Activated CD4-positive, alpha-beta memory T cell treated with anti-CD3 and anti-CD28 coated beads, Interleukin-2, amount 10 ng/mL, durations not matched to agents 7 days and 5 days (primary cell): Measurements from ENCODE around the gene METTL27. TPM values are rescaled to one million over a fixed set of nuclear protein-coding genes. Genes with fewer than 3 reads are reported as not detected.
"Not testable (repeated sequence)": the region's sequence is repeated elsewhere in the genome, so short reads cannot be mapped to it uniquely, and the experiment has no call there.

Source experiments
- CTCF ChIA-PET: fragments of 350-600 bp; sonication (Branson Sonifier 250); formaldehyde crosslinking; loops from one replicate; lab custom pipeline; 2021; ENCODE audit warnings: antibody characterized with exemption, inconsistent platforms; lab: Charles Lee
- POLR2A ChIA-PET: fragments of 350-600 bp; sonication (Branson Sonifier 250); formaldehyde crosslinking; loops from one replicate; lab custom pipeline; 2021; ENCODE audit warnings: antibody characterized with exemption; lab: Charles Lee
- DNase-seq: peaks from one replicate; pipeline ENCODE4 v3.0.0-alpha.2; 2020
- H3K27ac Mint-ChIP-seq: one replicate; pipeline ENCODE4 v1.8.0; 2021; ENCODE audit warnings: mild to moderate bottlenecking, mixed read lengths
- H3K27me3 Mint-ChIP-seq: one replicate; pipeline ENCODE4 v1.8.0; 2021; ENCODE audit warnings: mixed read lengths
- H3K36me3 Mint-ChIP-seq: one replicate; pipeline ENCODE4 v1.8.0; 2021; ENCODE audit warnings: low read depth, mixed read lengths
- H3K4me1 Mint-ChIP-seq: one replicate; pipeline ENCODE4 v1.8.0; 2021; ENCODE audit warnings: mixed read lengths
- H3K4me3 Mint-ChIP-seq: one replicate; pipeline ENCODE4 v1.8.0; 2021; ENCODE audit warnings: mild to moderate bottlenecking, mixed read lengths
- H3K9me3 Mint-ChIP-seq: one replicate; pipeline ENCODE4 v1.8.0; 2021; ENCODE audit warnings: mixed read lengths
- total RNA-seq, 2 experiments: library from RNA; stranded (reverse); gene quantifications; one replicate each; pipeline ENCODE4 v1.2.3, GENCODE V29; 2021

The METTL27 gene
- total RNA-seq, 2 experiments from 2014 or later: 3.3 to 3.7 TPM

DNA sequence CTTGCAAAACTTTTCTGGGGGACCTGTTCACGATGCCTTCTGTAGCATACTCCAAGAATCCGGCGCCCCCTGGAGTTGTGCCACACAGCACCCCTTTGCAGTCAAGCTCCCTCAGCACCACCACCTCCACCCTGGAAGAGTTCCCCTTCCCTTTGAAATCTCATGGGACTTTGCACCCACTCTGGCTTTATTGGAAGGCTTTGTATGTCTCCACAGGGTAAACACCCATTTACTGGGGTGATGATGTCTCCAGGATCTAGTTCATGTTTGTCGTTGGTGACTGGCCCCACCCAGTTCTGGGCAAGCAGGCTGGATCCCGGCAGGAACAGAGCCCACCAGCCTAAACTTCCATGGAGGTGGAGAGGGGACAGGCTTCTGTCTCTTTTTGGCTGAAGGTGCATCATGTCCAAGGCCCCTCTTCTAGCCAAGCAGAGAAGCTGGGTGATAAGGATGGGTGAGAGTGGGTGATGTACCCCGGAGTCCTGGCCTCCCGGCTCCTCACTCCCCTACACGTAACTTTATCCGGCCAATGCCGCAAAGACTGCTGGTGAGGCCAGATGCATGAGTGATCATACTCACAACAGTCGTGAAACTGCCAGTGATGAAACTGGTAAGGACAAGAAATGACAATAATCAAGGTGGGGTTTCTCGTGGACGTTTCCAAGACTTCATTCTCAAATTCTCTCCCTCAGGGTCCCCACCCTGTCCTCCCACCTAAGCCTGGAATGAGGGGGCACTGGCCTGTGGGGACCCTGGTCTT lies 12.2 kb downstream of the METTL27 start:
- no peak overlapping the region for H3K27ac Mint-ChIP-seq
- H3K9me3 Mint-ChIP-seq: no peaks in the 10 kb centered on the region
- no peak overlapping the region for H3K4me3 Mint-ChIP-seq
- CTCF ChIA-PET: interaction anchor here (0.5 to 1.0 kb wide), 3 partner anchors 13 to 26 kb away, joined by 3 to 5 read pairs (median 4); no protein-coding TSS in a partner anchor
- POLR2A ChIA-PET: interaction anchor here (0.9 kb wide), 1 partner anchor 20 kb away, joined by 4 read pairs; no protein-coding TSS in a partner anchor
- no peaks in the 10 kb centered on the region for H3K36me3 Mint-ChIP-seq
- no peak for DNase-seq
- peaks cover 32% of the 10 kb centered on the region for H3K4me1 Mint-ChIP-seq
- peaks cover 9% of the 10 kb centered on the region for H3K27me3 Mint-ChIP-seq

DNA sequence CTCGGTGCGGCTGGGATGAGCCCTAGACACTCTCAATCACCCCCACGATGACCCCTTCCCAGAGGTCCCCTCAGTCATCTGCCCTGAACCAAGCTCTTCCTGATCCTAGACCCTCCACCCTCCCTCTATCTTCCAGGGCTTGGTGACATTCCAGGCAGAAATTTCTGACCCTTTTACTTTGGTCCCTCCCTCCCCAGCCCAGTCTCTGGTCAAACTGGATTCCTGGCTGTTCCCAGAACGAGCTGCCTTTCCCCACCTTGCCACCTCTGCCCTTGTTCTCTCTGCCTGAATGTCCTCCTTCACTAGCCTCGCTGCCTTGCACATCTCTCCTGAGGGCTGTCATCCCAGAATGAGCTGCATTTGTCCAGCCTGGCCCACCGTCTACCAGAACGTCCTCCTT lies 12.8 kb downstream of the METTL27 start:
- Mint-ChIP-seq H3K27me3 (peaks cover 9% of the 10 kb centered on the region), H3K4me1 (peaks cover 32% of the 10 kb centered on the region), H3K36me3 (no peaks in the 10 kb centered on the region), H3K9me3 (no peaks in the 10 kb centered on the region), H3K4me3 (no peak overlapping the region), H3K27ac (no peak overlapping the region)
- ChIA-PET CTCF (interaction anchor here (0.5 to 1.0 kb wide), 3 partner anchors 14 to 27 kb away, joined by 3 to 5 read pairs (median 4); no protein-coding TSS in a partner anchor), POLR2A (interaction anchor here (0.9 kb wide), 1 partner anchor 20 kb away, joined by 4 read pairs; no protein-coding TSS in a partner anchor)
- DNase-seq: no peak

DNA sequence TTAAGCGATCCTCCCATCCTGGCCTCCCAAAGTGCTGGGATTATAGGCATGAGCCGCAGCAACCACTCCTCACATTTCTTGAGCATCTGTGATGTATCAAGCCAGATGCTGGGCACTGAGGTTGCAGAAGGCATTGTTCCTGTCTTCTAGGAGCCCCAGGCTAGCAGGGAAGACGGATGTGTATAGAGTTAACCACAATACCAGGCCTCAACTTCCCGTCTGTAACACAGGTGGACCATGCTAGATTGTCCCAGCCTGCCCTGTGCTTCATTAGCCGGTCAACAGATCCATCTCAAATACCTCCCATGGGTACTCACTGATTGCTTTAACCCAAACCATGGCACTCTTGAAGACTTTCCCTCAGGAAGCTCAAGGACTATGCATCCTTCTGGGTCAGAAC lies 13.3 kb downstream of the METTL27 start:
- peaks cover 9% of the 10 kb centered on the region for H3K27me3 Mint-ChIP-seq
- ChIA-PET CTCF (interaction anchor here (1.0 kb wide), 2 partner anchors 25 to 27 kb away, joined by 4 to 5 read pairs; no protein-coding TSS in a partner anchor), POLR2A (interaction anchor here (0.9 kb wide), 1 partner anchor 21 kb away, joined by 4 read pairs; no protein-coding TSS in a partner anchor)
- no peaks in the 10 kb centered on the region for H3K9me3 Mint-ChIP-seq
- no peaks in the 10 kb centered on the region for H3K36me3 Mint-ChIP-seq
- H3K27ac Mint-ChIP-seq: no peak overlapping the region
- DNase-seq: no peak
- H3K4me1 Mint-ChIP-seq: peaks cover 32% of the 10 kb centered on the region
- H3K4me3 Mint-ChIP-seq: no peak overlapping the region

DNA sequence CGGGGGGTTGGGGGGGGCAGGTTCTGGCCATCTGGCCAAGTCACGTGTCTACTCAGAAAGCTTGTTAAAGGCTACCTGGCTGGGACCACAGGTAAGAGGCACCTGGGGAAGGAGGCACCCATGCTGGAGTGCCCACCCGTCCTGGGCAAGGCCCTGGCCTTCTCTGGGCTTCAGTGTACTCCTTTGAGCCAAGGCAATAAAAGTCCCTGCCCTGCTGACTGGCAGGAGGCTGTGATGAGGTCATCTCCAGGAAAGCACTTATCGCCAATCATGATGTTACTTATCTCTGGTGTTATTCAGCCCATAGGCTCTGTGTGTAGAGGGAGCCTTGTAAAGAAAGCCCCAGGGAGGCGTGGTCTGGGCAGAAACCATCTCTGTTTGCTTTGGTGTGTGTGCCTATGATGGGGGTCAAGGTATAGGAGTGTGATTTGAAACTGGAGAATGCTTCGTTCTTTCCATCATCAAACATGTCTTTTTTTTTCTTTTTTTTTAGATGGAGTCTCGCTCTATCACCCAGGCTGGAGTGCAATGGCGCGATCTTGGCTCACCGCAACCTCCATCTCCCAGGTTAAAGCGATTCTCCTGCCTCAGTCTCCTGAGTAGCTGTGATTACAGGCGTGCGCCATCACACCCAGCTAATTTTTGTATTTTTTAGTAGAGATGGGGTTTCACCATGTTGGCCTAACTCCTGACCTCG lies 14.1 kb downstream of the METTL27 start:
- CTCF ChIA-PET: interaction anchor here (1.2 to 3.9 kb wide), 2 partner anchors 14 to 27 kb away, joined by 3 to 39 read pairs; partner anchors contain the start of gene METTL27
- H3K36me3 Mint-ChIP-seq: no peaks in the 10 kb centered on the region
- H3K9me3 Mint-ChIP-seq: no peaks in the 10 kb centered on the region
- peak; percentile 23 for DNase-seq
- peaks cover 32% of the 10 kb centered on the region for H3K4me1 Mint-ChIP-seq
- POLR2A ChIA-PET: interaction anchor here (1.4 kb wide), 1 partner anchor 14 kb away, joined by 4 read pairs; the partner anchor contains the start of gene METTL27
- H3K27ac Mint-ChIP-seq: no peak overlapping the region
- H3K4me3 Mint-ChIP-seq: no peak overlapping the region
- H3K27me3 Mint-ChIP-seq: peaks cover 9% of the 10 kb centered on the region

DNA sequence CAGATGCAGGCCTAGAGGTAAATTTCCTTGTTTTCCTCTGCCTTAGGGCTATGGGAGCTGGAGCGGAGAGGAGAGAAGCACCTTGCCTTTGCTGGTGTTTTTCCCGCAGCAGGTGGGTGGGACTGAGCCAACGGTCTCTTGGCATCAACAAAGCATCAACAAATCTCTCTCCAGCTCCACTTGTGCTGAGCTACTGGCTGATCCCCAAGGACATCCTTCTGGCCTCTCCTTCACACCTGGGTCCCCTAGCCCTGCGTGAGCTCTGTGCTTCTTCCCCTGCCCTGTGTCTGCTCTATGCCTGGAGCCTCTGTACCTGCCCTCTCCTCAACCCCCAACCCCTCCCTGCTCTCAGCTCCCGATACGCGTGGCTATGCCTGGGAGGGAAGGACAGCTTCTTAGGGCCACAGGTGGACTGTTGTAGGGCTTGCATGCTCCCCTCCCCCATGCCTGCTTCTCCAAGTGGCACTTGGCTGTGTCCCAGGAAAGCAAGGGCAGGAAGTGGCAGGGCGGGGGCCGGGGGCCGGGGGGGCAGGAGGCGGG lies 14.7 kb downstream of the METTL27 start:
- POLR2A ChIA-PET: interaction anchor here (1.4 kb wide), 1 partner anchor 15 kb away, joined by 4 read pairs; the partner anchor contains the start of gene METTL27
- Mint-ChIP-seq H3K4me3 (no peak overlapping the region), H3K27me3 (peaks cover 10% of the 10 kb centered on the region), H3K36me3 (no peaks in the 10 kb centered on the region), H3K27ac (no peak overlapping the region), H3K4me1 (peaks cover 32% of the 10 kb centered on the region), H3K9me3 (no peaks in the 10 kb centered on the region)
- DNase-seq: no peak
- CTCF ChIA-PET: interaction anchor here (0.8 to 3.9 kb wide), 4 partner anchors 15 to 28 kb away, joined by 3 to 39 read pairs (median 4); partner anchors contain the start of gene METTL27

DNA sequence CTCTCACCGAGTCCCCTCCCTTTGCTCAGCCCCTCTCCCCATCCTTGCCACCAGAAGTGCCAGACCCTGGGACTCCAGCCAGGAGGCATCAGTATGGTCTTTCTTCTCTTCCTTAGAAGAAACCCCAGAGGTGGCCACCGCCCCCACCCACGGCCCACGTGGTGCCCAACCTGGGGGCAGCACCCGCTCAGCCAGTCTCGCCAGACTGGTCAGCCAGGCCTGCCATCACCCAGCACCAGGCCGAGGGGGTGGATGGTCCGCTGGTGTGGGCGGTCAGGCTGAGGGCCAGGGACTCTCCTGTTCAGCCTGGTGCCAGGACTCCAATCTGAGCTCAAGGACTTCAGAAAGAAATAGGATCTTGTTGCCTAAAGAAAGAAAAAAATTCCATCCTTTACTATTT lies 17.3 kb downstream of the METTL27 start:
- no peaks in the 10 kb centered on the region for H3K9me3 Mint-ChIP-seq
- ChIA-PET POLR2A (no interaction called here), CTCF (interaction anchor here (1.6 to 3.9 kb wide), 2 partner anchors 13 to 31 kb away, joined by 5 to 39 read pairs; no protein-coding TSS in a partner anchor)
- peaks cover 32% of the 10 kb centered on the region for H3K4me1 Mint-ChIP-seq
- no peaks in the 10 kb centered on the region for H3K36me3 Mint-ChIP-seq
- no peak for DNase-seq
- H3K27me3 Mint-ChIP-seq: peaks cover 10% of the 10 kb centered on the region
- no peak overlapping the region for H3K4me3 Mint-ChIP-seq
- H3K27ac Mint-ChIP-seq: no peak overlapping the region

DNA sequence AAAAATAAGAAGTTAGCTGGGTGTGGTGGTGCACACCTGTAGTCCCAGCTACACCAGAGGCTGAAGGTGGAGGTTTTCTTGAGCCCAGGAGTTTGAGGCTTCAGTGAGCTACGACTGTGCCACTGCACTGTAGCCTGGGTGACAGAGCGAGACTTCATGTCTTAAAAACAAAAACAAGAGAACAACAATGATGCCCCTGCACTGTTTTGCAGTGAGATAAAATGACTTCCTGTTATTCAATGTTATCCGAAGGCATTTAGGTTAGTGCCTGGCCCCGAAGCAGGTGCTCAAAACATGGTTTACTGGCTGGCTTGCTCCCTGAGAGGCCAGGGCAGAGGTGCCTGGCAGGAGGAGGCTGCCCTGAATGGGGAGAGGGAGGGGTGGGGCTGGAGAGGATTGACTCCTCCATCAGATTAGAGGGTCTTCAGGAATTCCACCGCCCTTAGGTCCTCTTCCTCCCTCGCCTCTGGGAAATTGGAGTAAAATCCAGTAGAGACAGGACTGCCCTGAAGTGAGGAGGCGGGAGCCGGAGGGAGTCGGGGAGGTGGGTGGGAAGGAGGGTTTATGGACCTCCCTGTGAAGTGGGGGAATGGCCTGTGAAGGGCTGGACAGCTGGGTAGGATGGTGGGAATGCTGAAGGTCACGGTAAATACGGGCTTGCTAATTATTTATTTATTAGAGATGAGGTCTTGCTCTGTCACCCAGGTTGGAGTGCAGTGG lies 18.3 kb downstream of the METTL27 start:
- no peak for DNase-seq
- Mint-ChIP-seq H3K27ac (no peak overlapping the region), H3K4me1 (peaks cover 26% of the 10 kb centered on the region), H3K27me3 (peaks cover 10% of the 10 kb centered on the region), H3K9me3 (no peaks in the 10 kb centered on the region), H3K4me3 (no peak overlapping the region), H3K36me3 (no peaks in the 10 kb centered on the region)
- ChIA-PET POLR2A (no interaction called here), CTCF (interaction anchor here (1.6 to 2.4 kb wide), 4 partner anchors 12 to 203 kb away, joined by 4 to 7 read pairs (median 6); no protein-coding TSS in a partner anchor)

DNA sequence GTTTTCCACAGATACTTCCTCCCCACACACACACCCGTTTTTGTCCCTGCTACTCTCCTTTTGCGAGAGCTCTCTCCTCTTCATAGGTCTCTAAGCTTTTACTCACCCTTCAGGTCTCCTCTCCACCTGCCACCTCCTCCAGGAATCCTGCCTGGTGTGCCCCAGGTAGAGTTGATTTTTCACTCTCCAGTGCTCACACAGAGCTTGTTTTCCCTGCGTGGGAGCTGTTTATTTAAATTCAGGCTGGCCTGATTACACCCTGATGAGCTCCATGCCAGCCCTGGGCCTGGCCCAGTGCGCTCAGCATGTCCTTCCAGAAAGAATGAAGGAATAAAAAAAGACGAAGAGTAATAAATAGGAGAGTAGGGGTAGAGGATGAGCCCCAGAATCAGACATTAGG lies 19.1 kb downstream of the METTL27 start:
- H3K4me1 Mint-ChIP-seq: peaks cover 19% of the 10 kb centered on the region
- H3K36me3 Mint-ChIP-seq: no peaks in the 10 kb centered on the region
- POLR2A ChIA-PET: no interaction called here
- H3K9me3 Mint-ChIP-seq: no peaks in the 10 kb centered on the region
- H3K27ac Mint-ChIP-seq: no peak overlapping the region
- CTCF ChIA-PET: interaction anchor here (1.6 to 2.4 kb wide), 3 partner anchors 12 to 204 kb away, joined by 4 to 7 read pairs (median 6); no protein-coding TSS in a partner anchor
- no peak for DNase-seq
- H3K27me3 Mint-ChIP-seq: peaks cover 10% of the 10 kb centered on the region
- H3K4me3 Mint-ChIP-seq: no peak overlapping the region

DNA sequence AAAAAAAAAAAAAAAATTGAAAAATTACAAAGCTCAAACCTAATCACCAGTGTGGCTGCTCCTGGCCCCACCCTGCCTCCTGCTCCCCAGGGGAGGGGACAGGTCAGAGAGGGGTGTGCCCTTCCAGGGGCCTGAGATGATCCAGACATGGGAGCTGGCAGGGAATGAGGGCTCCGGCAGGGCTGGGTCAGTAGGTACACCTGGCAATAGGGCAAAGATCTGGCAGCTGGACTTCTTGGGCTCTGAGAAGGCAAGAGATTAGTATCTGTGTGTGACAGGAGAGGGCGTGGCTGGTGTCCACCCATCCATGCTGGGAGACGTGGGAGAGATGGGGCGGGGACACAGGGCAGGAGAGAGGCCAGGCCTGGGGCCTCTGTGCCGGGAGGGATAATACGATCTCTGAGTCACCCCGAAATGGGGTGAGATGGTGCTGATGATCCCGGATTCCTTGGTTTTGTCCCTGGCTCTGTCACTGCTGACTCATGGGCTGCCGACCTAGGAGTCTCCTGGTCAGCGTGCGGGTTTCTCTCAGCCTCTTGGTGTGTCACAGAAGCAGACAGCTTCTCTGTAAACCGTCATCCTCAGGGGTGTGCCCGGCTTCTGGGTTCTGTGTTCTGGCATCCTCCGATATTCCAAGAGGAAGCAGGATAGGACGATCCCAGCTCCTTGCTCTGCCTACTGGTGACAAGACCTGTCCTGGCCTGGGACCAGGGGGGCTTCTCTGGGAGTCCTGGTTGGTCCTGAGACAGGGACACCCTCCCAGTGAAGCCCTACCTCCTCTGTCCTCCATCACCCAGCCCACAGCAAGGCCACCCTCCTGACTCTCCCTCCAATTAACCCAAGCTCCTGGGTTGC lies 19.8 kb downstream of the METTL27 start:
- peaks cover 13% of the 10 kb centered on the region for H3K4me1 Mint-ChIP-seq
- no peaks in the 10 kb centered on the region for H3K36me3 Mint-ChIP-seq
- H3K27ac Mint-ChIP-seq: no peak overlapping the region
- POLR2A ChIA-PET: no interaction called here
- no peak for DNase-seq
- CTCF ChIA-PET: interaction anchor here (0.7 to 2.4 kb wide), 4 partner anchors 11 to 204 kb away, joined by 3 to 7 read pairs (median 5); no protein-coding TSS in a partner anchor
- peaks cover 12% of the 10 kb centered on the region for H3K27me3 Mint-ChIP-seq
- no peak overlapping the region for H3K4me3 Mint-ChIP-seq
- no peaks in the 10 kb centered on the region for H3K9me3 Mint-ChIP-seq

DNA sequence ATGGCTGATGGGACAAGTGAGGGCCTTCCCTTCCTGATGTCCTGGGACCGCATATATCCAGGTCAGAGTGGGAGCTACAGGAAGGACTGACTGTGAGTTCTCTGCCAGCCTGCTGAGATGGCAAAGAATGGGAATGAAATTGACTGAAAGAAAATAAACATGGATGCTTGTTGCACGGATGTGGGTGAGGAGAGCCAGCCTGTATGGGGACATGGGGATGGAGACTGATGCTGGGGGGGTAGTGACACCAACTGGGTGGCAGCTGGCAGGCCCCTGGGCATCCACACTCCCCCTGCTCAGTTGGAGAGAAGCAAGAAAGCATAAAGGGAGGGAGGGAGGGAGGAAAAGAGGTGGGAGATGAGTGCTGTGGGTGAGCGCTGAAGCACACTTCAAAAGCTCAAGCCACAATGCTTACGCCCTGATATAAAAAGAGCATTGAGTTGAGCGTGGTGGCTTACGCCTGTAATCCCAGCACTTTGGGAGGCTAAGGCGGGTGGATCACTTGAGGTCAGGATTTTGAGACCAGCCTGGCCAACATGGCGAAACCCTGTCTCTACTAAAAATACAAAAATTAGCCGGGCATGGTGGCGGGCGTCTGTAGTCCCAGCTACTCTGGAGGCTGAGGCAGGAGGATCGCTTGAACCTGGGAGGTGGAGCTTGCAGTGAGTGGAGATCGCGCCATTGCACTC lies 20.6 kb downstream of the METTL27 start:
- DNase-seq, H3K4me3 Mint-ChIP-seq, H3K27ac Mint-ChIP-seq, H3K36me3 Mint-ChIP-seq, H3K4me1 Mint-ChIP-seq, H3K9me3 Mint-ChIP-seq, POLR2A ChIA-PET, H3K27me3 Mint-ChIP-seq: not testable (repeated sequence)
- CTCF ChIA-PET: interaction anchor here (1.1 to 2.4 kb wide), 2 partner anchors 33 to 385 kb away, joined by 3 to 7 read pairs; no protein-coding TSS in a partner anchor

DNA sequence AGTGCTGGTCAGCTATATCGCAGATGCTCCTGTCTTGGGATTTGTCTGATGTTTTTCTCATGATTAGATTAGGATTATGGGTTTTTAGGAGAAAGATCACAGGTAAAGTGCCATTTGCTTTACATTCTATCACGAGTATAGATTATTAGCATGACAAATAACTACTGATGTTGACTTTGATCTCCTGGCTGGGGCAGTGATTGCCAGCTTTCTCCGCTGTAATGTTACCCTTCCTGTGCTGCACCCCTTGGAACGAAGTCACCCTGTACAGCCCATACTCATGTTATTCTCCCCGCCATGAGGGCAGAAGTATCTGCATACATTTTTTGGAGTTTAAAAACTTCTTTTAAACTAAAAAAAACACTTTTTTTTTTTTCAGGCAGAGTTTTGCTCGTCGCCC lies 22.3 kb downstream of the METTL27 start:
- no peak overlapping the region for H3K4me3 Mint-ChIP-seq
- CTCF ChIA-PET: no interaction called here
- no peak overlapping the region for H3K27ac Mint-ChIP-seq
- POLR2A ChIA-PET: no interaction called here
- H3K9me3 Mint-ChIP-seq: no peaks in the 10 kb centered on the region
- no peaks in the 10 kb centered on the region for H3K4me1 Mint-ChIP-seq
- peaks cover 6% of the 10 kb centered on the region for H3K27me3 Mint-ChIP-seq
- no peaks in the 10 kb centered on the region for H3K36me3 Mint-ChIP-seq
- DNase-seq: no peak
